CD4-positive, alpha-beta T cell treated with Interleukin-17A for 1 hour (primary cell): Measurements from ENCODE around the gene PLXNA4.

Experiments
- DNase-seq: peaks from one replicate; pipeline ENCODE4 v3.0.0-alpha.2; 2020

The PLXNA4 gene

GRCh38 chr7:132122901-132123300, 453.4 kb downstream of the PLXNA4 start:
- no peak for DNase-seq

GRCh38 chr7:132121987-132122386, 454.3 kb downstream of the PLXNA4 start:
- DNase-seq, result no peak

- no peak for DNase-seq
These were observed 457.6 kb downstream of the PLXNA4 start for GRCh38 chr7:132118641-132119040.

GRCh38 chr7:132117636-132118035, 458.6 kb downstream of the PLXNA4 start:
- DNase-seq, result no peak

GRCh38 chr7:132117181-132117580, 459.1 kb downstream of the PLXNA4 start:
- no peak for DNase-seq

- no peak for DNase-seq
These were observed 459.9 kb downstream of the PLXNA4 start for GRCh38 chr7:132116369-132116768.

GRCh38 chr7:132115758-132116157, 460.5 kb downstream of the PLXNA4 start:
- DNase-seq, result no peak

GRCh38 chr7:132115028-132115427, 461.2 kb downstream of the PLXNA4 start:
- no peak for DNase-seq

GRCh38 chr7:132114411-132114810, 461.9 kb downstream of the PLXNA4 start:
- no peak for DNase-seq

GRCh38 chr7:132113536-132114371, 462.5 kb downstream of the PLXNA4 start:
- DNase-seq, result no peak

GRCh38 chr7:132112657-132113056, 463.6 kb downstream of the PLXNA4 start:
- DNase-seq, result no peak

GRCh38 chr7:132112106-132112505, 464.2 kb downstream of the PLXNA4 start:
- DNase-seq, result no peak

GRCh38 chr7:132110692-132111091, 465.6 kb downstream of the PLXNA4 start:
- no peak for DNase-seq

- DNase-seq, result no peak
These were observed 466.5 kb downstream of the PLXNA4 start for GRCh38 chr7:132109769-132110168.

GRCh38 chr7:132108563-132108962, 467.7 kb downstream of the PLXNA4 start:
- no peak for DNase-seq

- DNase-seq, result no peak
These were observed 469.8 kb downstream of the PLXNA4 start for GRCh38 chr7:132106491-132106890.

- DNase-seq, result no peak
These were observed 471.2 kb downstream of the PLXNA4 start for GRCh38 chr7:132105096-132105495.

GRCh38 chr7:132103718-132104117, 472.6 kb downstream of the PLXNA4 start:
- DNase-seq, result no peak

- DNase-seq, result no peak
These were observed 473.3 kb downstream of the PLXNA4 start for GRCh38 chr7:132102942-132103341.

- no peak for DNase-seq
These were observed 473.9 kb downstream of the PLXNA4 start for GRCh38 chr7:132102391-132102790.

- no peak for DNase-seq
These were observed 475.3 kb downstream of the PLXNA4 start for GRCh38 chr7:132100981-132101380.

- DNase-seq, result no peak
These were observed 475.8 kb downstream of the PLXNA4 start for GRCh38 chr7:132100483-132100882.

GRCh38 chr7:132099163-132099562, 477.1 kb downstream of the PLXNA4 start:
- DNase-seq, result no peak

- no peak for DNase-seq
These were observed 477.9 kb downstream of the PLXNA4 start for GRCh38 chr7:132098327-132098726.

GRCh38 chr7:132097550-132098134, 478.6 kb downstream of the PLXNA4 start:
- DNase-seq, result no peak
